ENCODE results near the gene TTLL5. TPM values are rescaled to one million over a fixed set of nuclear protein-coding genes. Genes with fewer than 3 reads are reported as not detected.

TTLL5 gene
- total RNA-seq, 1 donor from 2014 or later: 9.6 TPM

- peak; percentile 74 for DNase-seq (ENCODE audit: low spot score)
Observed at GRCh38 chr14:75697918-75698317, 36.9 kb downstream of the TTLL5 start.

GRCh38 chr14:75699331-75699730 is 38.3 kb downstream of the TTLL5 start:
- no peak for DNase-seq (ENCODE audit: low spot score)

GRCh38 chr14:75700295-75700694 is 39.2 kb downstream of the TTLL5 start:
- DNase-seq (ENCODE audit: low spot score): no peak

GRCh38 chr14:75702122-75702521 is 41.1 kb downstream of the TTLL5 start:
- DNase-seq (ENCODE audit: low spot score): no peak

GRCh38 chr14:75702616-75703261 is 41.7 kb downstream of the TTLL5 start:
- peak; percentile 12 for DNase-seq (ENCODE audit: low spot score)

- DNase-seq (ENCODE audit: low spot score): no peak
Observed at GRCh38 chr14:75703467-75703866, 42.4 kb downstream of the TTLL5 start.

- no peak for DNase-seq (ENCODE audit: low spot score)
Observed at GRCh38 chr14:75705014-75705413, 44.0 kb downstream of the TTLL5 start.

GRCh38 chr14:75709207-75709812 is 48.3 kb downstream of the TTLL5 start:
- DNase-seq (ENCODE audit: low spot score): peak; percentile 93

- peak; percentile 93 for DNase-seq (ENCODE audit: low spot score)
Observed at GRCh38 chr14:75711105-75711795, 50.2 kb downstream of the TTLL5 start.

GRCh38 chr14:75711796-75712211 is 50.8 kb downstream of the TTLL5 start:
- DNase-seq (ENCODE audit: low spot score): peak; percentile 99

GRCh38 chr14:75714991-75715390 is 53.9 kb downstream of the TTLL5 start:
- no peak for DNase-seq (ENCODE audit: low spot score)

- DNase-seq (ENCODE audit: low spot score): peak; percentile 34
Observed at GRCh38 chr14:75715926-75716780, 55.1 kb downstream of the TTLL5 start.

GRCh38 chr14:75717729-75718128 is 56.7 kb downstream of the TTLL5 start:
- DNase-seq (ENCODE audit: low spot score): no peak

- no peak for DNase-seq (ENCODE audit: low spot score)
Observed at GRCh38 chr14:75718199-75718598, 57.2 kb downstream of the TTLL5 start.

GRCh38 chr14:75720116-75720515 is 59.1 kb downstream of the TTLL5 start:
- no peak for DNase-seq (ENCODE audit: low spot score)

- DNase-seq (ENCODE audit: low spot score): peak; percentile 94
Observed at GRCh38 chr14:75720842-75721498, 59.9 kb downstream of the TTLL5 start.

- DNase-seq (ENCODE audit: low spot score): no peak
Observed at GRCh38 chr14:75723716-75724115, 62.7 kb downstream of the TTLL5 start.

- DNase-seq (ENCODE audit: low spot score): no peak
Observed at GRCh38 chr14:75724414-75725204, 63.6 kb downstream of the TTLL5 start.

- no peak for DNase-seq (ENCODE audit: low spot score)
Observed at GRCh38 chr14:75725481-75725880, 64.4 kb downstream of the TTLL5 start.

GRCh38 chr14:75726321-75726720 is 65.3 kb downstream of the TTLL5 start:
- DNase-seq (ENCODE audit: low spot score): no peak

GRCh38 chr14:75727124-75727523 is 66.1 kb downstream of the TTLL5 start:
- no peak for DNase-seq (ENCODE audit: low spot score)
